ENCODE data around the gene ZNF775.

ZNF775 gene

DNA sequence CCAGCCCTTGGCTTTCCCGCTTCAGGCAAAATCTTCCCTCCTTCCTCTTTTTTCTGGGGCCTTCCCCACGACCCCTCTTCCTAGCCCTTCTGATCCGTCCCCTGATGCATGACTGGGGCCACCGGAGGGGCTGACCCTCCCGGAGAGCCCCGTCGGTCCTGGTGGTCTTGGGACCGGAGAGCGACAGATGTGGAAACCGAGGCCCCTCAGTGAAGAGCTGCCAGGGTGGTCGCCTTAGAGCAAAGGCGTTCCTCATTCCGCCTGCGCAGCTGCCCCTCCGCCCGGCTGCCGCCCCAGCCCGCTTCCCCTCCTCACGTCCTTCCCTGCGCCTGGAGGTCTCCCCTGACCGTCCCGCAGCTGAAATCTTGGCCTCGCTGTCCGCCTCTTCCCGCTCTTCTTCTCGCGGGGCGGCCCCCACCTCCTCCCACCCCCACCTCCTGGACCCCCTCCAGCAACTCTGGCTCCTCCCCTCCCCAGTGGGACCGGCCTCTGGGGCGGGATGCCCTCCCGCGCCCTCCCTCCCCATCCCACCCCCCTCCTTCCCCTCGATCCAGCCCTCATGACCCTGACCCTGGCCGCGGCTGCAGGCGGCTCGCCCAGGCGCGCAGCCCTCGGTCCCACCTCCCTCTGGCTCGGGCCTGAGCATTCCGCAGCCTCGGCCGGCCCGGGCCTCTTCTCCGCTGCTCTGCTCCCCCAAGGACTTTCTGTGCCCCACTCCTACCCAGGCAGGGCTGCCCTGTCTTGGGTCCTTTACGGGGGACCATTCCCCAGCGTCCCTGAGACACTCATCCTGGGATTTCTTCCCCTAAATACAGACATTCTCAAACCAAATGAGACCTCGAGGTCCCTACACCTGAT, 37.6 kb upstream of the ZNF775 start, which contains the start of gene RARRES2:
RARRES2 (minus strand) TSS at position 367 of the 858 bp plus-strand sequence. CDS start 1,020 bp downstream, outside the sequence.
- Histone ChIP-seq H3K4me1 (ENCODE audit: insufficient read depth, low read length) (no peaks in the 10 kb centered on the region), H3K4me3 (ENCODE audit: low read depth in 1 of 2, low read length in 2 of 2) (no peak within 1 kb of the TSS), H3K36me3 (ENCODE audit: insufficient read depth, low read length) (peaks cover 61% of the 10 kb centered on the region), H3K27ac (ENCODE audit: low read length) (no peak within 1 kb of the TSS), H3K9ac (ENCODE audit: low read depth, low read length) (no peak within 1 kb of the TSS), H3K4me2 (ENCODE audit: insufficient read depth, low read length) (no peak within 1 kb of the TSS), H3K79me2 (ENCODE audit: insufficient read depth, low read length) (no peaks in the 10 kb centered on the region), H3K27me3 (ENCODE audit: insufficient read depth, low read length, poor library complexity) (no peaks in the 10 kb centered on the region), H2AFZ (ENCODE audit: low read depth, low read length) (no peak within 1 kb of the TSS), H4K20me1 (ENCODE audit: insufficient read depth, low read length) (peaks cover 15% of the 10 kb centered on the region), H3K9me3 (ENCODE audit: insufficient read depth, low read length, severe bottlenecking) (peaks cover 11% of the 10 kb centered on the region)
- TF ChIP-seq CTCF (IDR thresholded peaks at IDR 0.05; ENCODE audit: borderline replicate concordance, extremely low read depth, low read length, poor library complexity, severe bottlenecking) (no peak), EZH2 (IDR thresholded peaks at IDR 0.05; ENCODE audit: borderline replicate concordance, low read depth, low read length, severe bottlenecking) (no peak)
- no peak for ATAC-seq (ENCODE audit: insufficient read depth, low read depth)
- DNase-seq: no peak

- H3K9me3 ChIP-seq (ENCODE audit: insufficient read depth, low read length, severe bottlenecking): peaks cover 11% of the 10 kb centered on the region
- no peak overlapping the region for H2AFZ ChIP-seq (ENCODE audit: low read depth, low read length)
- ATAC-seq (ENCODE audit: insufficient read depth, low read depth): no peak
- H3K4me3 ChIP-seq (ENCODE audit: low read depth in 1 of 2, low read length in 2 of 2): no peak overlapping the region
- no peak for TF ChIP-seq EZH2 (IDR thresholded peaks at IDR 0.05; ENCODE audit: borderline replicate concordance, low read depth, low read length, severe bottlenecking)
- TF ChIP-seq CTCF (IDR thresholded peaks at IDR 0.05; ENCODE audit: borderline replicate concordance, extremely low read depth, low read length, poor library complexity, severe bottlenecking): no peak
- peaks cover 10% of the 10 kb centered on the region for H4K20me1 ChIP-seq (ENCODE audit: insufficient read depth, low read length)
- H3K27me3 ChIP-seq (ENCODE audit: insufficient read depth, low read length, poor library complexity): no peaks in the 10 kb centered on the region
- no peak overlapping the region for H3K9ac ChIP-seq (ENCODE audit: low read depth, low read length)
- DNase-seq: no peak
- H3K79me2 ChIP-seq (ENCODE audit: insufficient read depth, low read length): no peaks in the 10 kb centered on the region
- no peak overlapping the region for H3K4me2 ChIP-seq (ENCODE audit: insufficient read depth, low read length)
- H3K27ac ChIP-seq (ENCODE audit: low read length): no peak overlapping the region
- no peaks in the 10 kb centered on the region for H3K4me1 ChIP-seq (ENCODE audit: insufficient read depth, low read length)
- peaks cover 55% of the 10 kb centered on the region for H3K36me3 ChIP-seq (ENCODE audit: insufficient read depth, low read length)
Observed at GRCh38 chr7:150342121-150342408, 37.1 kb upstream of the ZNF775 start.

DNA sequence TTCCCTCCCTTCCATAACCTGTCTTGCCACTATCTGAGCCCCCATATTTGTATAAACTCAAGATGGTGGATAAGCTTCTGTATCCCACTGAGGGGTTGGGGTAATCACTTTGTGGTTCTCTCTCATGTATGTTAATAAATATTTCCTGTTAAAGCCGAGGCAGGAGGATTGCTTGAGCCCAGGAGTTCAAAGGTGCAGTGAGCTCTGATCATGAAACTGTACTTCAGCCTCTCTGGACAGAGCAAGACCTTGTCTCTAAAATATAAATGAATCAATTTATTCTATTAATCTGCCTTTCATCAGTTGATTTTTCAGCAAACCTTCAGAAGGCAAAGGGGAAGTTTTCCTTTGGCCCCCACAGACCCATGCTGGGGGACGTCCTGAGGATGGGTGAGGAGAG, 35.9 kb upstream of the ZNF775 start:
- Histone ChIP-seq H2AFZ (ENCODE audit: low read depth, low read length) (no peak overlapping the region), H3K9me3 (ENCODE audit: insufficient read depth, low read length, severe bottlenecking) (peaks cover 11% of the 10 kb centered on the region), H3K9ac (ENCODE audit: low read depth, low read length) (no peak overlapping the region), H3K79me2 (ENCODE audit: insufficient read depth, low read length) (no peaks in the 10 kb centered on the region), H3K36me3 (ENCODE audit: insufficient read depth, low read length) (peaks cover 44% of the 10 kb centered on the region), H4K20me1 (ENCODE audit: insufficient read depth, low read length) (peaks cover 8% of the 10 kb centered on the region; the same call in 1 of the 2 replicates), H3K4me1 (ENCODE audit: insufficient read depth, low read length) (no peaks in the 10 kb centered on the region), H3K27ac (ENCODE audit: low read length) (no peak overlapping the region), H3K27me3 (ENCODE audit: insufficient read depth, low read length, poor library complexity) (no peaks in the 10 kb centered on the region), H3K4me3 (ENCODE audit: low read depth in 1 of 2, low read length in 2 of 2) (no peak overlapping the region), H3K4me2 (ENCODE audit: insufficient read depth, low read length) (no peak overlapping the region)
- no peak for ATAC-seq (ENCODE audit: insufficient read depth, low read depth)
- DNase-seq: no peak
- TF ChIP-seq CTCF (IDR thresholded peaks at IDR 0.05; ENCODE audit: borderline replicate concordance, extremely low read depth, low read length, poor library complexity, severe bottlenecking) (no peak), EZH2 (IDR thresholded peaks at IDR 0.05; ENCODE audit: borderline replicate concordance, low read depth, low read length, severe bottlenecking) (no peak)

Data from DND-41 (cell line).